GM21723 (cell line): ENCODE data around the gene MVB12A.

ENCODE experiments used
- ATAC-seq: cut with Tn5 transposase; IDR thresholded peaks from one replicate; pipeline ENCODE4 v1.9.1; 2021; ENCODE audit warnings: mild to moderate bottlenecking, moderate library complexity; ENCODE audit not compliant: unreplicated experiment

MVB12A gene

GRCh38 chr19:17470068-17470841 lies 50.4 kb downstream of the MVB12A start, which contains the start of gene SLC27A1:
Gene SLC27A1 (plus strand): TSS chr19:17470524. CDS start chr19:17470541, 17 bp downstream.
- ATAC-seq = peak; percentile 78

GRCh38 chr19:17471410-17472125 lies 51.7 kb downstream of the MVB12A start:
- ATAC-seq = no peak

GRCh38 chr19:17473041-17473440 lies 53.2 kb downstream of the MVB12A start:
- ATAC-seq = no peak
